IMR-90 (cell line): Measurements from ENCODE around the gene MAP10. TPM values are rescaled to one million over a fixed set of nuclear protein-coding genes. Genes with fewer than 3 reads are reported as not detected.
A peak's percentile ranks its signal among the peaks of the same experiment; 100 is the strongest.

Experiments used
- ATAC-seq: fragments of 200-7000 bp; cut with Tn5 transposase; 2 replicates; pipeline ENCODE4 v1.9.1; 2020; ENCODE audit warnings: low read depth, mild to moderate bottlenecking, moderate library complexity
- BruUV-seq: library from RNA; stranded (reverse); fragments of 400-500 nt; replicated peaks from 2 replicates; lab custom pipeline; 2021; lab: Mats Ljungman, UMichigan
- CTCF ChIA-PET: fragments of 300-600 bp; formaldehyde crosslinking; extraction: SDS; loops from one replicate; lab custom pipeline; 2021; ENCODE audit warnings: antibody characterized with exemption; lab: Yijun Ruan, JAX
- POLR2A ChIA-PET: fragments of 300-600 bp; sonication (Branson Sonifier 250); formaldehyde crosslinking; loops from one replicate; lab custom pipeline; 2022; ENCODE audit warnings: antibody characterized with exemption; ENCODE audit not compliant: unreplicated experiment; lab: Charles Lee
- DNase-seq: peaks from one replicate; pipeline ENCODE4 v3.0.0; 2013
- H2AFZ ChIP-seq: replicated peaks from 2 replicates; pipeline ENCODE3; 2013; ENCODE audit warnings: low read length, mild to moderate bottlenecking; ENCODE audit not compliant: poor library complexity
- H2AK5ac ChIP-seq: 2 replicates; pipeline ENCODE4 v1.6.1; 2013; ENCODE audit warnings: low read depth, low read length, inconsistent platforms
- H2AK9ac ChIP-seq: replicated peaks from 2 replicates; pipeline ENCODE3; 2013; ENCODE audit warnings: mild to moderate bottlenecking, low read depth, low read length, moderate library complexity; ENCODE audit not compliant: poor library complexity
- H2BK120ac ChIP-seq: 2 replicates; pipeline ENCODE4 v1.6.1; 2013; ENCODE audit warnings: low read depth, low read length, inconsistent platforms
- H2BK15ac ChIP-seq: 3 replicates; pipeline ENCODE4 v1.6.1; 2013; ENCODE audit warnings: low read depth, low read length, inconsistent platforms
- H2BK20ac ChIP-seq: 2 replicates; pipeline ENCODE4 v1.6.1; 2013; ENCODE audit warnings: low read depth, mild to moderate bottlenecking, inconsistent platforms, low read length, moderate library complexity
- H2BK5ac ChIP-seq: 2 replicates; pipeline ENCODE4 v1.6.1; 2013; ENCODE audit warnings: mild to moderate bottlenecking, low read depth, low read length, inconsistent platforms; ENCODE audit not compliant: poor library complexity, severe bottlenecking
- H3K14ac ChIP-seq: replicated peaks from 2 replicates; pipeline ENCODE4 v1.6.1; 2013; ENCODE audit warnings: low read depth, low read length, inconsistent platforms
- H3K18ac ChIP-seq: 2 replicates; pipeline ENCODE4 v1.6.1; 2013; ENCODE audit warnings: low read depth, low read length, control low read depth
- H3K23ac ChIP-seq: 2 replicates; pipeline ENCODE4 v1.6.1; 2013; ENCODE audit warnings: low read depth, low read length, inconsistent platforms
- H3K27ac ChIP-seq: 2 replicates; pipeline ENCODE4 v1.5.1; 2013; ENCODE audit warnings: mild to moderate bottlenecking, control low read depth, low read length; ENCODE audit not compliant: insufficient read depth
- H3K27me3 ChIP-seq: 2 replicates; pipeline ENCODE4 v1.6.1; 2013; ENCODE audit warnings: low read length; ENCODE audit not compliant: control insufficient read depth, insufficient read depth
- H3K36me3 ChIP-seq: 2 replicates; pipeline ENCODE4 v1.6.1; 2013; ENCODE audit warnings: low read length, mixed read lengths; ENCODE audit not compliant: control insufficient read depth, insufficient read depth
- H3K4ac ChIP-seq: 2 replicates; pipeline ENCODE4 v1.6.1; 2013; ENCODE audit warnings: low read depth, low read length, inconsistent platforms
- H3K4me1 ChIP-seq: 2 replicates; pipeline ENCODE4 v1.6.1; 2013; ENCODE audit warnings: low read length, mixed read lengths; ENCODE audit not compliant: control insufficient read depth, insufficient read depth
- H3K4me2 ChIP-seq: 2 replicates; pipeline ENCODE4 v1.6.1; 2013; ENCODE audit warnings: low read depth, mild to moderate bottlenecking, control low read depth, low read length, moderate library complexity
- H3K4me3 ChIP-seq: 2 replicates; pipeline ENCODE4 v1.5.1; 2013; ENCODE audit warnings: low read depth, mild to moderate bottlenecking, control low read depth, low read length, moderate library complexity; ENCODE audit not compliant: insufficient read depth
- H3K56ac ChIP-seq: 2 replicates; pipeline ENCODE4 v1.6.1; 2013; ENCODE audit warnings: low read length, inconsistent platforms; ENCODE audit not compliant: insufficient read depth; ENCODE audit errors: extremely low read depth
- H3K79me1 ChIP-seq, 2 experiments: 2 replicates each; pipeline ENCODE4 v1.6.1; 2013; ENCODE audit warnings: low read length in 2 of 2, inconsistent platforms in 1 of 2, low read depth in 1 of 2
- H3K9ac ChIP-seq: 2 replicates; pipeline ENCODE4 v1.6.1; 2013; ENCODE audit warnings: low read depth, low read length, control low read depth
- H3K9me1 ChIP-seq: 2 replicates; pipeline ENCODE4 v1.6.1; 2013; ENCODE audit warnings: low read length, inconsistent platforms; ENCODE audit not compliant: insufficient read depth
- H3K9me3 ChIP-seq: 2 replicates; pipeline ENCODE4 v1.6.1; 2013; ENCODE audit warnings: low read length; ENCODE audit not compliant: control insufficient read depth, insufficient read depth
- H4K20me1 ChIP-seq: 2 replicates; pipeline ENCODE4 v1.6.1; 2013; ENCODE audit warnings: low read length, inconsistent platforms; ENCODE audit not compliant: insufficient read depth
- H4K5ac ChIP-seq: 2 replicates; pipeline ENCODE4 v1.6.1; 2013; ENCODE audit warnings: mild to moderate bottlenecking, low read depth, low read length, control low read depth
- H4K8ac ChIP-seq, 2 experiments: 2 replicates each; pipeline ENCODE4 v1.6.1; 2013; ENCODE audit warnings: low read depth in 2 of 2, low read length in 2 of 2, control low read depth in 1 of 2, inconsistent platforms in 1 of 2
- H4K91ac ChIP-seq: 2 replicates; pipeline ENCODE4 v1.6.1; 2013; ENCODE audit warnings: low read depth, low read length, inconsistent platforms; ENCODE audit not compliant: insufficient read depth
- CEBPB ChIP-seq: IDR thresholded peaks from 2 replicates; pipeline ENCODE4 v1.6.1; 2012; ENCODE audit warnings: low read depth, low read length, improper control_type of control experiment
- ELK1 ChIP-seq: fragments of 150-350 bp; IDR thresholded peaks from 2 replicates; pipeline ENCODE4 v1.6.1; 2016; ENCODE audit warnings: low read depth, mild to moderate bottlenecking, low read length, moderate library complexity, borderline replicate concordance
- RAD21 ChIP-seq: IDR thresholded peaks from 2 replicates; pipeline ENCODE4 v1.6.1; 2012; ENCODE audit warnings: low read length, improper control_type of control experiment
- WGBS, 2 experiments: methylation state at CpG; one replicate each; pipeline versions ENCODE4 v1.1.5 to v1.1.7; 2013; ENCODE audit warnings: missing lambda C conversion rate in 2 of 2; ENCODE audit not compliant: insufficient read length in 1 of 2; ENCODE audit errors: extremely low coverage in 2 of 2; 5-methylcytosine and 5-hydroxymethylcytosine counted together
- dilution Hi-C: fragments of 300-500 bp; cut with HindIII; formaldehyde crosslinking; loops from one replicate; pipeline ENCODE4 v1.14.3; 2018; ENCODE audit warnings: low sequenced_read_pairs; ENCODE audit not compliant: unreplicated experiment
- in situ Hi-C: fragments of 300-500 bp; cut with MboI; formaldehyde crosslinking; loops from 3 replicates; pipeline ENCODE4 v1.14.3; 2019; ENCODE audit warnings: low sequenced_read_pairs, inconsistent platforms, mixed read lengths
- intact Hi-C: fragments of 100-400 bp; cut with micrococcal nuclease; formaldehyde crosslinking; loops from 2 replicates; pipeline ENCODE4 v1.10.0; 2022
- polyA plus RNA-seq, 3 experiments: library from polyadenylated mRNA; depleted of rRNA; stranded (reverse); fragments of >200 nt; gene quantifications; 2 replicates each; pipeline ENCODE4 v1.2.3, GENCODE V29; 2012; ENCODE audit warnings: low replicate concordance in 1 of 3
- total RNA-seq: library from RNA; depleted of rRNA; stranded (reverse); fragments of >200 nt; gene quantifications from 2 replicates; pipeline ENCODE4 v1.2.3, GENCODE V29; 2012

Gene MAP10
- total and polyA plus RNA-seq, 2 of the 4 experiments (the other 2 are of a cell fraction) = 1.0 to 1.1 TPM

- H3K9me3 ChIP-seq = no peaks in the 10 kb centered on the region
- H4K20me1 ChIP-seq = no peaks in the 10 kb centered on the region
- no TSS peak for BruUV-seq
- no peak overlapping the region for H3K18ac ChIP-seq
- no peak overlapping the region for H3K27ac ChIP-seq
- no peak overlapping the region for H2BK120ac ChIP-seq
- no peaks in the 10 kb centered on the region for H3K9me1 ChIP-seq
- H2AK9ac ChIP-seq = no peak overlapping the region
- no peak overlapping the region for H4K5ac ChIP-seq
- WGBS, 2 experiments = 67% methylated on average over 1 of the region's 14 CpGs; no CpG with 5 or more reads in 1 of the 2 experiments
- ChIA-PET CTCF (no interaction called here), POLR2A (no interaction called here)
- no peak overlapping the region for H3K23ac ChIP-seq
- H2AK5ac ChIP-seq = no peak overlapping the region
- H2AFZ ChIP-seq = peak overlapping the region; percentile 71
- peak; percentile 77 for ATAC-seq
- H2BK20ac ChIP-seq = no peak overlapping the region
- no peak overlapping the region for H3K56ac ChIP-seq
- peak; percentile 74 for DNase-seq
- H3K36me3 ChIP-seq = no peaks in the 10 kb centered on the region
- no peak overlapping the region for H3K14ac ChIP-seq
- no peaks in the 10 kb centered on the region for H3K79me1 ChIP-seq
- no peak overlapping the region for H3K4me2 ChIP-seq
- peak overlapping the region in 1 of 2 experiments; percentile 21; a peak in 1 of 4 replicates for H4K8ac ChIP-seq
- H2BK5ac ChIP-seq = no peak overlapping the region
- no peak overlapping the region for H3K4ac ChIP-seq
- no peak overlapping the region for H3K4me3 ChIP-seq
- no peak overlapping the region for H2BK15ac ChIP-seq
- no peak for TF ChIP-seq ELK1
- peak; percentile 67; the same call in 1 of the 2 replicates for TF ChIP-seq CEBPB
- no peak for TF ChIP-seq RAD21
- H4K91ac ChIP-seq = no peak overlapping the region; the same call in 1 of the 2 replicates
- no peak overlapping the region for H3K9ac ChIP-seq
- dilution Hi-C loops = no loop called here
- peaks cover 2% of the 10 kb centered on the region; the same call in 1 of the 2 replicates for H3K4me1 ChIP-seq
- intact Hi-C loops = no loop called here
- H3K27me3 ChIP-seq = no peaks in the 10 kb centered on the region
- in situ Hi-C loops = no loop called here
Observed at GRCh38 chr1:232767305-232768074, 37.7 kb upstream of the MAP10 start.
